ENCODE data around the gene LRRTM2.
"Not testable (repeated sequence)": the region's sequence is repeated elsewhere in the genome, so short reads cannot be mapped to it uniquely, and the experiment has no call there.

LRRTM2 gene

DNA sequence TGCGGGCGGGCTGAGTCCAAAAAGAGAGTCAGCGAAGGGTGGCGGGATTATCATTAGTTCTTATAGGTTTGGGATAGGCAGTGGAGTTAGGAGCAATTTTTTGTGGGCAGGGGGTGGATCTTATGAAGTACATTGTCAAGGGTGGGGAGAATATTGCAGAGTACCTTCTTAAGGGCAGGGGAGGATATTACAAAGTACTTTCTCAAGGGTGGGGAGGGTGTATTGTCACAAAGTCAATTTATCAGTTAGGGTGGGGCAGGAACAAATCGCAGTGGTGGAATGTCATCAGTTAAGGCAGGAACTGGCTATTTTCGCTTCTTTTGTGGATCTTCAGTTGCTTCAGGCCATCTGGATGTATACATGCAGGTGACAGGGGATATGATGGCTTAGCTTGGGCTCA lies 40.3 kb downstream of the LRRTM2 start:
- DNase-seq: not testable (repeated sequence)

DNA sequence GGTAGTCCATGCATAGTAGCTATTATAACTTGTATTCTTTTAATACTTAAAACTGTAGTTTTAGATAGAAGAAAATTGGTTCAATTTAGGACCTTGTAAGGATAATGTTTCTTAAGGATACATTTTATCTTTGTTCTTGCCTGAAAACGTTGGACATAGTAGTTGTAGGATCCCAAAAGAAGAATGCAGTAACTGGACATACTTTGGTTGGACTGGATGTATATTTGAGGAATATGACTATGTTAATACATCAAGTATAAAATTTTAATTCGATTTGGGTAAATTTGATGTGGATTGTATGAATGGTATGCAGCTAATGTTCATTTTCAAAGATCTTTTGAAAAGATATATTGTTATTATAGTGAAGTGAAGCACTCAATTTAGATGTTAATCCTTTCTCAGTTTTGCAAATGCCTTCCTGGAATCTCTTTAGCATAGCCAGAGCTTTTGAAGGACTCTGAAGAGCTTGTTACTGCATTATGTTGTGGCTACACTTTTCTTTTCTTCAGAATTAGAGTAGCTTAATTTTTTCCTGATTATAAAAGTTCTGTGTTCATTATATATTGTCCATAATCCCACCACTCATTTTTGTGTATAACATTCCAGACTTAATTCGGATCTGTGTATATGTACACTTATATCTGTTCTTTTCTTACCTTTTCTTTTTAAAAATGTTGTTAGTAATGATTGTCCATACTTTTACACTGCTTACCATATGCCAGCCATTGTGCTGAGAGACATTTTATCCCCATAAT lies 41.2 kb downstream of the LRRTM2 start:
- DNase-seq: no peak

DNA sequence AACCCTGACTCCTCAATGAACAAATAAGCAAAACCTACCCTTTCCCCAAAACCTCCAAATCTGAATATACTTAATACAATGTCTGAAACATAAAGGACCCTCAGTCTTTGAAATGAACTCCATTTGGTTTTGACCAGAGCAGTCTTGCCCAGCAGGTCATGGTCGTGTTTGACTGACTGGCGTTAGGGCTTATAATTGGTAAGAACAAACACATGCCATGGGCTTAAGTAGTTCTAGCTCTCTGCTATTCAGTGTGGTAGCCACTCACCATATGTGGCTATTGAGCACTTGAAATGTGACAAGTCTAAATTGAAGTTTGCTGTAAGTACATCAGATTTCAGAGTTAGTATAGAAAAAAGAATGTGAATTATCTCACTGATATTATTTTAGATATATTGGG lies 42.1 kb downstream of the LRRTM2 start:
- DNase-seq: no peak

DNA sequence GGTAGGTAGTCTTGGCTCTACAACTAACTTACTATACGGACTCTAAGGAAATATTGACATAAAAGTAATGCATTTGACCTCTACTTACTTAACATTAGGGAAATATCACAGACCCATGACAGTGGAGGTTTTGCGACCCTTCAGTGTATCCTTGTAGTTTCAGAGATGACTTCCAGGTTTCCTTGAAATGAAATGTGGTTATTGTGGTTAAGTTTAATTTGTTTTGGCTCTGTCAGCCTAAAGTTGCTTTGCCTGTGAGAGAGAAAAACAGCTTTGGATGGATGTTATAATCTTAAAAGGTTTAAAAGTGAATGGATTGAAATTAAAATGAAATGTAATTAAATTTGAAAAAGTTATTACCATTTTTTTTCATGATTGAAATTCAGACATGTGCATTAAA lies 42.9 kb downstream of the LRRTM2 start:
- no peak for DNase-seq

GRCh38 chr5:138831703-138832102 lies 43.4 kb downstream of the LRRTM2 start:
- DNase-seq: no peak

DNA sequence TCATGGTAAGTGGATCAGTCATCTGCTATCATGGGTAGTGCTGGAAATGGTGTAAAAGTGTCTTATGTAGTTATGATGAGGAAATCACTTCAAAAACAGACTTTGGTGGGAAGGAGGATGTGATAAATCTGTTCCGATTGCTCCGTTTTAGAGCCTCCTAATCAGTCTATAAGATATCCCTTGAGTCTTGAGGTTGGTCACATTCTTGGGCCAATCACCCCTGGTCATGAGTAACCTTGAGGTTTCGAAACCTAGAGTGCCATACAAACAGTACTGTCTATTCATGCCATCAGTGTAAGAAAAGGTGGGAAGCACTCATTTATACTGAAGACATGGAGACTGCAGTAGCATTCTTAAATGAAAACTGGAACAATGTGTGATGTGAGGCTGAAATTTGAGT lies 45.8 kb downstream of the LRRTM2 start:
- DNase-seq: peak in 1 of 2 donors; percentile 3

GRCh38 chr5:138828556-138828955 lies 46.6 kb downstream of the LRRTM2 start:
- DNase-seq: no peak

DNA sequence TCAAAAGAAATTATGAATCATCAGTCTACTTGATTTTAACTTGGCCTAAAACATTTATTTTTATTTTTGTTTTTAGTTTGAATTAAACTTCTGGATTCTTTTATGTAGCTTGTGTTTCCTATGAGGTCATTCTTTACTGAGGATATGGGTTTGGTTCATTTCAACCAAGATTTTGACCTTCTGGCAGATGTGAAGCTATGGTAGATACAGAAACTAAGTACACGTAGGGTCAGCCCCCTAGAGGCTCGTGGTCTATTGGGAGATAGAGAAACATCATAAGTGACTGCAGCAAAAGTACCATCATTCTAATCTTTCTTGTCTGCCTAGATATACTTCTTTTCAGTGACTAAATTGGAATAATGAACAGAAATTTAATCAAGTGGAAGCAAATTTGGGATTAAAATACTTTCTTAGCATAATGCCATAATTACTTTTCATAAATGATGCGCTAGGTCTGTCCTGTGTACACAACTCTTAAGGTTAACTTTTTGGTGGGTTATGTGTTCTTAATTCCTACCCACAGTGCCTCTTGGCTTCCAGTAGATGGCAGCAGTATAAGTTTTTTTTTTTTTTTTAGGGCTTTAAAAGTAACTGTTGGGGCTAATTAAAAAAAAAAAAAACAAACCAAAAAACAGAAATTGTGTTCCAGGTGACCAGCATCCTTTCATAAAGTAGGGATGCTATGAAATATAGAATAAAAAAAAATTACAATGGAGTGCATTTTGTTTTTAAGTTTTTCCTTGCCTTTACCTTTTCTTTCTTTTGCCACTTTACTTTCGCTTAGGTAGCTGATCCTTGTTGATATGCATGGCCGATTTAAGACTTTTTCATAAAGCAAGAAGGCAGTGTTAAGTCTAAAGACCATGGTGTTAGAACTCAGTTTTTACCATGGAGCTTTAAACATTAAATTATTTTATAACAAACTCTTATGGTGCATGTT lies 49.9 kb downstream of the LRRTM2 start:
- peak in 1 of 2 donors; percentile 25 for DNase-seq

- no peak for DNase-seq
Observed at GRCh38 chr5:138824516-138824915, 50.6 kb downstream of the LRRTM2 start.

GRCh38 chr5:138820695-138821094 lies 54.4 kb downstream of the LRRTM2 start:
- no peak for DNase-seq

GRCh38 chr5:138819081-138819480 lies 56.1 kb downstream of the LRRTM2 start:
- no peak for DNase-seq

All from inflammatory macrophage treated with lipopolysaccharide for 1 hour (primary cell).